HepG2 (cell line): ENCODE measurements around the gene GNB1.

ENCODE experiments used
- EZH2 ChIP-seq: conservative IDR thresholded peaks from 2 replicates; pipeline ENCODE4 v1.6.1; 2012; ENCODE audit warnings: mild to moderate bottlenecking, low read depth, low read length, moderate library complexity
- FOXM1 ChIP-seq: sonication (generic); formaldehyde crosslinking; IDR thresholded peaks from 2 replicates; pipeline ENCODE4 v1.5.0; 2020; ENCODE audit warnings: missing genetic modification reagents
- ZNF431 ChIP-seq: sonication (generic); formaldehyde crosslinking; IDR thresholded peaks from 2 replicates; pipeline ENCODE4 v1.9.0; 2022; ENCODE audit warnings: missing genetic modification reagents, low read depth, mild to moderate bottlenecking, borderline replicate concordance
- ZNF512 ChIP-seq: sonication (generic); formaldehyde crosslinking; IDR thresholded peaks from 2 replicates; pipeline ENCODE4 v1.4.0; 2020; ENCODE audit warnings: mild to moderate bottlenecking, missing genetic modification reagents
- ZNF780A ChIP-seq: sonication (generic); formaldehyde crosslinking; IDR thresholded peaks from 2 replicates; pipeline ENCODE4 v1.8.0; 2022; ENCODE audit warnings: mild to moderate bottlenecking, missing genetic modification reagents, moderate library complexity
- TF ChIP-seq, protein P1 (sequence below): sonication (generic); formaldehyde crosslinking; IDR thresholded peaks from 2 replicates; pipeline ENCODE4 v1.5.0; 2020; ENCODE audit warnings: mild to moderate bottlenecking, missing genetic modification reagents, moderate library complexity

DNA sequence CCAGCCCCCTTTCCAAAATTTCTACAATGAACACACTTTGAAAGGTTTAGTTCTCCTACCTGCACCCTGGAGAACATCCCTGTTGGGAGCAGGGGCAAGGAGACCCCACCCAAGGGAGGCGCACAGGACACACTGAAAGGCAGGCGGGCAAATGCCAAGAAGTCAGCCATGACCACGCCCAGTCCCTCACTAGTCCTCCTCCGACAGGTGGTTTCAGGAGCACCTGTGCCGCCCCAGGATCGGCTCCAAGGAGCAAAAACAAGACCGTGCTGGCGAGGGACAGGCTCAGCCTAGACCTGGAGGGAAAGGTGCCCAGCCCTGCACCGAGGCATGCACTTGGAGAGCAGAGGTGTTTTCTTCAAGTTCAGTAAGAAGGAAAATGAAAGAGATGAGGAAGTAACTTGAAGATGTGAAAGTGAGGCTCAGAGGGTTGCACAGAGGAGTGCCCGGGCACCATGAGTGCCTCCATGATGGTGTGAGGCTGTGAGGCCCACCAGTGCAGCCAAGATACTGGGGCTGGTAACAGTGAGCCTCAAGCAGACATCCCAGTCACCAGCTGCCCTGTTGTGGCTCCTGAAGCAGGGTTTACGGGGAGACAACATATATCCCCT lies 93.1 kb downstream of the GNB1 start:
- TF ChIP-seq ZNF780A (CRISPR knock-in tag) (no peak), ZNF431 (CRISPR knock-in tag) (no peak), ZNF512 (no peak), FOXM1 (CRISPR knock-in tag) (no peak), EZH2 (no peak)
- TF ChIP-seq, protein P1, sequence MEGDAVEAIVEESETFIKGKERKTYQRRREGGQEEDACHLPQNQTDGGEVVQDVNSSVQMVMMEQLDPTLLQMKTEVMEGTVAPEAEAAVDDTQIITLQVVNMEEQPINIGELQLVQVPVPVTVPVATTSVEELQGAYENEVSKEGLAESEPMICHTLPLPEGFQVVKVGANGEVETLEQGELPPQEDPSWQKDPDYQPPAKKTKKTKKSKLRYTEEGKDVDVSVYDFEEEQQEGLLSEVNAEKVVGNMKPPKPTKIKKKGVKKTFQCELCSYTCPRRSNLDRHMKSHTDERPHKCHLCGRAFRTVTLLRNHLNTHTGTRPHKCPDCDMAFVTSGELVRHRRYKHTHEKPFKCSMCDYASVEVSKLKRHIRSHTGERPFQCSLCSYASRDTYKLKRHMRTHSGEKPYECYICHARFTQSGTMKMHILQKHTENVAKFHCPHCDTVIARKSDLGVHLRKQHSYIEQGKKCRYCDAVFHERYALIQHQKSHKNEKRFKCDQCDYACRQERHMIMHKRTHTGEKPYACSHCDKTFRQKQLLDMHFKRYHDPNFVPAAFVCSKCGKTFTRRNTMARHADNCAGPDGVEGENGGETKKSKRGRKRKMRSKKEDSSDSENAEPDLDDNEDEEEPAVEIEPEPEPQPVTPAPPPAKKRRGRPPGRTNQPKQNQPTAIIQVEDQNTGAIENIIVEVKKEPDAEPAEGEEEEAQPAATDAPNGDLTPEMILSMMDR (CRISPR knock-in tag), result no peak
